HepG2 (cell line): Measurements from ENCODE around the gene DELE1. TPM values are rescaled to one million over a fixed set of nuclear protein-coding genes. Genes with fewer than 3 reads are reported as not detected.

Experiments used
- ATAC-seq: fragments of 200-7000 bp; cut with Tn5 transposase; 3 replicates; pipeline ENCODE4 v1.9.1; 2020; ENCODE audit warnings: mild to moderate bottlenecking, moderate library complexity
- BruUV-seq: library from RNA; stranded (reverse); fragments of 400-500 nt; replicated peaks from 2 replicates; lab custom pipeline; 2021; lab: Mats Ljungman, UMichigan
- CTCF ChIA-PET: fragments of 300-600 bp; formaldehyde crosslinking; extraction: SDS; loops from one replicate; lab custom pipeline; 2021; ENCODE audit warnings: low total read pairs, inconsistent platforms, low intra/inter-chr PET ratio; lab: Yijun Ruan, JAX
- POLR2A ChIA-PET: fragments of 350-600 bp; sonication (Branson Sonifier 250); formaldehyde crosslinking; loops from one replicate; lab custom pipeline; 2020; ENCODE audit warnings: antibody characterized with exemption, inconsistent platforms; lab: Yijun Ruan, JAX
- DNase-seq: peaks from one replicate; pipeline ENCODE4 v3.0.0-alpha.2; 2015; ENCODE audit warnings: low spot score
- FAIRE-seq: peaks from 3 replicates; lab custom pipeline; 2011; peaks lifted over from hg19 to GRCh38; lab: Jason Lieb, UNC
- H2AFZ ChIP-seq: one replicate; pipeline ENCODE4 v1.6.1; 2011; ENCODE audit warnings: low read length, inconsistent platforms
- H3K27ac ChIP-seq: fragments of 300-600 bp; 3 replicates; pipeline ENCODE4 v1.8.0; 2011; ENCODE audit warnings: mixed run types, mild to moderate bottlenecking, mixed read lengths, low read length, inconsistent platforms; ENCODE audit not compliant: insufficient read depth; ENCODE audit errors: extremely low read length
- H3K27me3 ChIP-seq, 2 experiments: fragments of 200-600 bp in 1 of 2; 2 replicates in 1 of 2; 3 replicates in 1 of 2; pipeline versions ENCODE4 v1.6.0 to v1.8.0; 2011; ENCODE audit warnings: low read length in 2 of 2, mild to moderate bottlenecking in 2 of 2, moderate library complexity in 2 of 2, inconsistent platforms in 1 of 2; ENCODE audit not compliant: insufficient read depth in 2 of 2, control insufficient read depth in 1 of 2
- H3K36me3 ChIP-seq, 2 experiments: fragments of 200-600 bp in 1 of 2; replicated peaks in 1 of 2; 2 replicates in 1 of 2; 3 replicates in 1 of 2; pipeline versions ENCODE4 v1.5.1 to v1.8.0; 2011; ENCODE audit warnings: low read length in 2 of 2, inconsistent platforms in 1 of 2; ENCODE audit not compliant: insufficient read depth in 2 of 2, control insufficient read depth in 1 of 2
- H3K4me1 ChIP-seq: 2 replicates; pipeline ENCODE4 v1.5.1; 2012; ENCODE audit warnings: low read length, inconsistent platforms; ENCODE audit not compliant: insufficient read depth
- H3K4me2 ChIP-seq: 2 replicates; pipeline ENCODE4 v1.6.0; 2011; ENCODE audit warnings: low read depth, low read length, inconsistent platforms
- H3K4me3 ChIP-seq, 3 experiments: fragments of 200-600 bp in 1 of 3; sonication (generic), shearing (Covaris generic) in 1 of 3; replicated peaks in 1 of 3; 2 replicates each; pipeline ENCODE4 v1.5.1; 2011 to 2016; ENCODE audit warnings: low read length in 3 of 3, inconsistent platforms in 2 of 3, low read depth in 2 of 3, mild to moderate bottlenecking in 2 of 3, control low read depth in 1 of 3, mixed read lengths in 1 of 3; ENCODE audit not compliant: insufficient read depth in 1 of 3
- H3K79me2 ChIP-seq: one replicate; pipeline ENCODE4 v1.6.1; 2011; ENCODE audit warnings: low read length, inconsistent platforms; ENCODE audit not compliant: insufficient read depth
- H3K9ac ChIP-seq: 2 replicates; pipeline ENCODE4 v1.6.0; 2011; ENCODE audit warnings: mild to moderate bottlenecking, low read depth, low read length, inconsistent platforms; ENCODE audit not compliant: insufficient read depth
- H3K9me3 ChIP-seq: 2 replicates; pipeline ENCODE4 v1.5.1; 2012; ENCODE audit warnings: mild to moderate bottlenecking, low read length
- H4K20me1 ChIP-seq: 2 replicates; pipeline ENCODE4 v1.6.0; 2011; ENCODE audit warnings: inconsistent platforms, mild to moderate bottlenecking, low read length, moderate library complexity; ENCODE audit not compliant: insufficient read depth
- AGO2 ChIP-seq: fragments of 200-400 bp; formaldehyde crosslinking; optimal IDR thresholded peaks from 2 replicates; pipeline ENCODE3; 2017; ENCODE audit warnings: mild to moderate bottlenecking, low read depth, low read length, moderate library complexity
- FOXP1 ChIP-seq, 2 experiments: fragments of 450-650 bp in 1 of 2; IDR thresholded peaks; 2 replicates each; pipeline ENCODE4 v1.6.1; 2017 to 2018; ENCODE audit warnings: antibody characterized with exemption in 1 of 2
- GATA4 ChIP-seq: sonication (generic); IDR thresholded peaks from 2 replicates; pipeline ENCODE4 v1.6.1; 2016; ENCODE audit warnings: antibody characterized with exemption, low read depth, borderline replicate concordance
- HOXA9 ChIP-seq: sonication (generic); formaldehyde crosslinking; IDR thresholded peaks from 2 replicates; pipeline ENCODE4 v1.8.1; 2022; ENCODE audit warnings: missing genetic modification reagents, mild to moderate bottlenecking, moderate library complexity, borderline replicate concordance
- NFYB ChIP-seq: sonication (generic); formaldehyde crosslinking; IDR thresholded peaks from 2 replicates; pipeline ENCODE4 v1.4.0; 2020; ENCODE audit warnings: missing genetic modification reagents
- RFX5 ChIP-seq: IDR thresholded peaks from 2 replicates; pipeline ENCODE4 v1.6.1; 2011; ENCODE audit warnings: low read depth, low read length, improper control_type of control experiment
- RNF2 ChIP-seq: fragments of 450-650 bp; conservative IDR thresholded peaks from 2 replicates; pipeline ENCODE4 v1.6.1; 2016; ENCODE audit warnings: low read depth
- SRSF4 ChIP-seq: fragments of 200-400 bp; formaldehyde crosslinking; IDR thresholded peaks from one replicate; pipeline ENCODE4 v1.6.1; 2018; ENCODE audit warnings: mild to moderate bottlenecking, low read depth, low read length, moderate library complexity; ENCODE audit not compliant: poor library complexity, severe bottlenecking
- ZBTB42 ChIP-seq: sonication (generic); formaldehyde crosslinking; IDR thresholded peaks from 2 replicates; pipeline ENCODE4 v1.5.0; 2020; ENCODE audit warnings: mild to moderate bottlenecking, missing genetic modification reagents
- ZC3H4 ChIP-seq: sonication (generic); formaldehyde crosslinking; IDR thresholded peaks from 2 replicates; pipeline ENCODE4 v1.4.0; 2020; ENCODE audit warnings: missing genetic modification reagents, borderline replicate concordance
- ZNF570 ChIP-seq: sonication (generic); formaldehyde crosslinking; IDR thresholded peaks from 2 replicates; pipeline ENCODE4 v1.4.0; 2020; ENCODE audit warnings: mild to moderate bottlenecking, missing genetic modification reagents, borderline replicate concordance
- ZNF598 ChIP-seq: sonication (generic); formaldehyde crosslinking; IDR thresholded peaks from 2 replicates; pipeline ENCODE4 v1.5.1; 2020; ENCODE audit warnings: mild to moderate bottlenecking, missing genetic modification reagents, borderline replicate concordance
- WGBS: methylation state at CpG from one replicate; pipeline ENCODE4 v1.1.6; 2017; ENCODE audit warnings: low lambda C conversion rate; 5-methylcytosine and 5-hydroxymethylcytosine counted together
- in situ Hi-C: cut with HindIII; loops from 2 replicates; pipeline ENCODE4 v1.10.0; 2017; ENCODE audit warnings: low pct_unique_long_range_greater_than_20kb; ENCODE audit not compliant: extremely low pct_ligation_motif_present
- intact Hi-C: fragments of 100-400 bp; cut with micrococcal nuclease; formaldehyde crosslinking; loops from one replicate; pipeline ENCODE4 v1.10.0; 2022; ENCODE audit not compliant: unreplicated experiment
- polyA plus RNA-seq, 8 experiments: library from polyadenylated mRNA; depleted of rRNA in 3 of 8; stranded (reverse) in 7 of 8; unstranded in 1 of 8; fragments of >200 nt; fragmentation: Illumina TruSeq in 4 of 8; extraction: Trizol in 4 of 8; gene quantifications; 2 replicates each; pipeline versions ENCODE4 v1.2.1 to v1.2.3, GENCODE V29; 2011 to 2016; ENCODE audit warnings: low read depth in 4 of 8, missing spikeins in 1 of 8, mixed read lengths in 1 of 8; ENCODE audit not compliant: insufficient read depth in 1 of 8
- total RNA-seq, 5 experiments: library from RNA; depleted of rRNA; stranded (reverse); fragments of >200 nt; fragmentation: Illumina TruSeq; extraction: Trizol; gene quantifications; 2 replicates each; pipeline ENCODE4 v1.2.3, GENCODE V29; 2016; ENCODE audit warnings: low read depth in 1 of 5
- TF ChIP-seq, protein P1 (sequence below): sonication (generic); formaldehyde crosslinking; IDR thresholded peaks from 2 replicates; pipeline ENCODE4 v1.5.0; 2020; ENCODE audit warnings: mild to moderate bottlenecking, missing genetic modification reagents, moderate library complexity

Gene DELE1
- total and polyA plus RNA-seq, 2 of the 13 experiments (the other 11 are each of a cell fraction or from before 2014, with no cell fraction given), result 57.5 to 90.3 TPM

GRCh38 chr5:141958546-141959172 lies 35.0 kb downstream of the DELE1 start:
- Histone ChIP-seq H3K27ac (no peak overlapping the region), H3K4me1 (peaks cover 19% of the 10 kb centered on the region), H3K9me3 (no peaks in the 10 kb centered on the region), H3K4me2 (no peak overlapping the region), H3K9ac (no peak overlapping the region), H2AFZ (no peak overlapping the region), H3K27me3 (peaks cover 0 to 28% of the 10 kb centered on the region in 2 experiments; a peak in 4 of 5 replicates), H4K20me1 (no peaks in the 10 kb centered on the region), H3K36me3 (no peaks in the 10 kb centered on the region), H3K79me2 (no peaks in the 10 kb centered on the region), H3K4me3 (no peak overlapping the region)
- TF ChIP-seq ZBTB42 (no peak), ZNF570 (CRISPR knock-in tag) (no peak), NFYB (CRISPR knock-in tag) (no peak), RFX5 (no peak), SRSF4 (no peak), FOXP1 (IDR thresholded peaks at IDR 0.05) (no peak), FOXP1 (CRISPR knock-in tag; IDR thresholded peaks at IDR 0.05) (no peak), RNF2 (no peak), ZC3H4 (CRISPR knock-in tag) (no peak), HOXA9 (CRISPR knock-in tag) (no peak), AGO2 (no peak), GATA4 (no peak), ZNF598 (no peak)
- TF ChIP-seq, protein P1, sequence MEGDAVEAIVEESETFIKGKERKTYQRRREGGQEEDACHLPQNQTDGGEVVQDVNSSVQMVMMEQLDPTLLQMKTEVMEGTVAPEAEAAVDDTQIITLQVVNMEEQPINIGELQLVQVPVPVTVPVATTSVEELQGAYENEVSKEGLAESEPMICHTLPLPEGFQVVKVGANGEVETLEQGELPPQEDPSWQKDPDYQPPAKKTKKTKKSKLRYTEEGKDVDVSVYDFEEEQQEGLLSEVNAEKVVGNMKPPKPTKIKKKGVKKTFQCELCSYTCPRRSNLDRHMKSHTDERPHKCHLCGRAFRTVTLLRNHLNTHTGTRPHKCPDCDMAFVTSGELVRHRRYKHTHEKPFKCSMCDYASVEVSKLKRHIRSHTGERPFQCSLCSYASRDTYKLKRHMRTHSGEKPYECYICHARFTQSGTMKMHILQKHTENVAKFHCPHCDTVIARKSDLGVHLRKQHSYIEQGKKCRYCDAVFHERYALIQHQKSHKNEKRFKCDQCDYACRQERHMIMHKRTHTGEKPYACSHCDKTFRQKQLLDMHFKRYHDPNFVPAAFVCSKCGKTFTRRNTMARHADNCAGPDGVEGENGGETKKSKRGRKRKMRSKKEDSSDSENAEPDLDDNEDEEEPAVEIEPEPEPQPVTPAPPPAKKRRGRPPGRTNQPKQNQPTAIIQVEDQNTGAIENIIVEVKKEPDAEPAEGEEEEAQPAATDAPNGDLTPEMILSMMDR (CRISPR knock-in tag), result no peak
- ChIA-PET CTCF (interaction anchor here (2.8 kb wide), 1 partner anchor 266 kb away, joined by 30 read pairs; no protein-coding TSS in a partner anchor), POLR2A (interaction anchor here (0.8 kb wide), 1 partner anchor 10 kb away, joined by 3 read pairs; the partner anchor contains the start of gene RNF14)
- BruUV-seq, result no TSS peak
- ATAC-seq, result no peak
- in situ Hi-C loops (loop anchor here (5.0 kb wide), 1 partner anchor 271 kb away; no protein-coding TSS in a partner anchor), intact Hi-C loops (no loop called here)
- no peak for FAIRE-seq
- WGBS, result 20% methylated on average over 8 of the region's 8 CpGs
- no peak for DNase-seq
